HG03039 (cell line): ENCODE results near the gene CNTNAP2.
A peak's percentile ranks its signal among the peaks of the same experiment; 100 is the strongest.
"Not testable (repeated sequence)": the region's sequence is repeated elsewhere in the genome, so short reads cannot be mapped to it uniquely, and the experiment has no call there.

Experiments
- ATAC-seq: cut with Tn5 transposase; IDR thresholded peaks from one replicate; pipeline ENCODE4 v1.9.1; 2021; ENCODE audit warnings: mild to moderate bottlenecking, moderate library complexity; ENCODE audit not compliant: unreplicated experiment

CNTNAP2 gene

DNA sequence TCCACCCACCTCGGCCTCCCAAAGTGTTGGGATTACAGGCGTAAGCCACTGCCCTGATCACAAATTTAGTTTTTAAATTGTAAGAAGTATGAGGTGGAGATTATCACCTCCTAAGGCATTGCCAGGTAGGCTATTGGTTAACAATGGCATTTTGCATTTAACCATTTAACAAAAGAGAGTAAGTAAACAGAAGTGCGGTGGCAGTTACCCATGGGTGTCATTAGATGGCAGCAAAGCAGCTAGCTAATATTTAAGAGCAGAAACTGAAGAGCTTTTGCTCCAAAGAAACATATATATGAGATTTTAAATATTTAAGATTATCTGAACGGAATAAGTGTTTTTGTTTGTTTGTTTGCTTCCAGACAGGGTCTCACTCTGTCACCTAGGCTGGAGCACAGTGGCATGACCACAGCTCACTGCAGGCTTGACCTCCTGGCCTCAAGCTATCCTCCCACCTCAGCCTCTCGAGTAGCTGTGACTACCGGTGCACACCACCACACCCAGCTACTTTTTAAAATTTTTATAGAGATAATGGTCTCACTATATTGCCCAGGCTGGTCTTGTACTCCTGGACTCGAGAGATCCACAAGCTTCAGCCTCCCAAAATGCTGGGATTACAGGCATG is 2148.4 kb downstream of the CNTNAP2 start:
- no peak for ATAC-seq

DNA sequence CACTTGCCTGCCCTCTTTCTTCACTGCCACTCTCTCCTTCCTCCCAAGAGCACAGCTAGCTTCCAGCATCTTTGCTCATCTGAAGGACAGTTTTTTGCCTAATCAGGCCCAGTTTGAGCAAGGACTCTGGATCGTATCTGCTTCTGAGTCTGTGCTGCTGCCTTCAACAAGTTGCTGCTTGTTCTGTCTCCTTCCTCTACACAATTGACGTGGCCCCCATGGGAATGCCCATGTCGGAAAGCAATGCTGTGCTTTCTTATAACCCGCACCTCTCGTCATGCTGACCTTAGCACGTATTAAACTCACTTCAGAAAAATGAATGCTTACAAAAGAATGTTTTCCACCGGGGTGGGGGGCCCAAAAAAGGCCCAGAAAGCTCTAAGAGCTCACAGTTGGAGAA is 2149.3 kb downstream of the CNTNAP2 start:
- ATAC-seq: no peak

DNA sequence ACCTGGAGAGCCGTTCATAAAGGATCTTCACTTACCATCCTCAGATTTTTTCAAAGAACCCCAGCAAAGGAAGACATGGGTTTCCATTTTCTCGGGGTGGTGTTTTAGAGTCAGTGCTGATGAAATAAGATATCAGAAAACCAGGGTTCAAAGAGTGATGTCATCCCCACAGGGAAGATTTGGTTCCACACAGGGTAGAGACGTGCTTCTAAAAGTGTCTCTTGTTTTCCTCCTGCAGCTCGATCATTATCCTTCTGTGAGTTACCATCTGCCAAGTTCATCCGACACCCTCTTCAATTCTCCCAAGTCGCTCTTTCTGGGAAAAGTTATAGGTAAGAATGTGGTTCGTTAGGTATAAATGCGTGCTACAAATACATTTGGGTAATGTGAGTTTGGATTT is 2150.2 kb downstream of the CNTNAP2 start:
- no peak for ATAC-seq

DNA sequence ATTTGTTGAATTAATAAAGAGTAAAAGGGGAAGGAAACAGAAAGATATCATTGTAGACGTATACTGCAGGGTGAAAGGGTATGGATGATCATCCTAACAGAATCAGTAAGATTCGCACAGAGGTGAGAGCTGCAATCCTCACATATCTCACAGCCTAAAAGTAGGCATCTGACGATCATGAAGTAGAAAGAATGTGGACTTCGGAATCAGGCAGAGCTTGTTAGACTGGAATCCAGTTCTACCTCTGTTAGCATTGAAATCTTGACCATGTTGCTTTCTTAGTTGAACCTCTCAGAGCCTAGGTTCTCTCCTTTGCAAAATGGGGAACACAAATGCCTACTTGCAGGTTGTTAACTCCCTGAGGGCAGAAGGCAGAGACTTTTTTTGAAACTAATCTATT is 2154.0 kb downstream of the CNTNAP2 start:
- no peak for ATAC-seq

DNA sequence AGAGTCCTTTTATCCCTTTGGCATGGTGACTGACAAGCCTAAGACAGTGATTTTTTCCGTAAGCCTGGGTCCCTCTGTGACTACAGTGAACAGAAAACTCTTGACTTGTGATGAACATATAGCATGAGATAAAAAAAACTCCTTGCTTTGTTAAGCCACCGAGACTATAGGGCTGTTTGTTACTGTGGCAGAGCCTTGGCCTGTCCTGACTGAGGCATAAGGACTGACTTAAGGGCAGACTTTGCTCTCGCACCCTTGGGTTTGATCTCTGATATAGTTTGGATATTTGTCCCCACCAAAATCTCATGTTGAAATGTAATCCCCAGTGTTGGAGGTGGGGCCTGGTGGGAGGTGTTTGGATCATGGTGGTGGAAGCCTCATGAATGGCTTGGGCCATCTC is 2157.5 kb downstream of the CNTNAP2 start:
- no peak for ATAC-seq

DNA sequence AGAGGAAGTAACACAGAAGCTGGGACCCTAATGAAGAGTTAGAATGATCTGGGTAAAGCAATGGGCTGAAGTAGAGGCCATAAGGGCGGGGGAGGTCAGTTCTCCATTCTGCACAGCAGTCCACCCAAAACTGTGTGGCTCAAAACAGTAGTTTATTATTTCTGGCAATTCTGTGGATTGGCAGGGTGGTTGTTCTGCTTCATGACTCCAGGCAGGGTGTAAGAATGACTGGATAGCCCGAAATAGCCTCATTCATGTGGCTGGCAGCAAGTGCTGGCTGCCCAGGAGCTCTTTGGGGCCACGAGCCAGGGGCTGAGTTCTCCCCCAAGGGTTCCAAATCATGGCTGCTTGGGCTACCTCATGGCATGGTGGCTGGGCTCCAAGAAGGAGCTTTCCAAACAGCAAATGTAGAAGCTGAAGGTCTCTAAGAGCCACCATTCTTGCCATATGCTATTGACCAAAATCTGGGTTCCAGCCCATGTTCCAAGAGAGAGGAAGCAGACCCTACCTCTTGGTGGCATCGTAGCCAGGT is 2158.8 kb downstream of the CNTNAP2 start:
- ATAC-seq: no peak

DNA sequence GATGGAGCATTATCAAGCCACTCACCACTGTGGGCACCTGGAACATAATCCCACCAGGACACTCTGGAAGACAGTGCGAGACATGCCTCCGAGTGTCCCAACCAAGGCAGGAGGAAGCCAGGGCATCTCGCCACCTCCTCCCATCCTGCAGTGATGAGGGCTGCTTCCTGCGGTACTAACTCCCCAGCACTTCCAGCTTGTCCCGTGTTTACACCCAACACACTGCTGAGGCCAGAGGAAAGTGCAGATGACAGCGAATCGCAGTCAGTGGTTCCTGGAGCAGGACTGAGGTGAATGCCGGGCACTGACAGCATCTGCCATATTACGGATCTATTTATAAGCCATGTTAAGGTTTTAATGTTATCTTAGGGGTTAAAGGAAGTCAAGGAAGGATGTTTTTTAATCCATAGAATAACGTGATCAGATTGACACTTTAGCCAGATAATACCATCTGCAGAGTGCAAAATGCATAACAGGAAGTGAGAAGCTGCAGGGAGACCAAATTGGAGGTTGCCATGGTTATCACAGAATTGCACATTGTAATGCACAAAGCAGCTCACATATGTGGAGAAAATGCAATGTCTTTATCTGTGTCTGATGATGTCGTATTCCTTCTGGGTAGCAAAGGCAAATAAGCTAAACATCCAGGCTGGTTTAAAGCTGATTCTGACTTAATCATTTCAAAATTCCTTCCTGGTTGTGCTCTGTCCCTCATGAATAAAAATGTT is 2159.9 kb downstream of the CNTNAP2 start:
- ATAC-seq: no peak

DNA sequence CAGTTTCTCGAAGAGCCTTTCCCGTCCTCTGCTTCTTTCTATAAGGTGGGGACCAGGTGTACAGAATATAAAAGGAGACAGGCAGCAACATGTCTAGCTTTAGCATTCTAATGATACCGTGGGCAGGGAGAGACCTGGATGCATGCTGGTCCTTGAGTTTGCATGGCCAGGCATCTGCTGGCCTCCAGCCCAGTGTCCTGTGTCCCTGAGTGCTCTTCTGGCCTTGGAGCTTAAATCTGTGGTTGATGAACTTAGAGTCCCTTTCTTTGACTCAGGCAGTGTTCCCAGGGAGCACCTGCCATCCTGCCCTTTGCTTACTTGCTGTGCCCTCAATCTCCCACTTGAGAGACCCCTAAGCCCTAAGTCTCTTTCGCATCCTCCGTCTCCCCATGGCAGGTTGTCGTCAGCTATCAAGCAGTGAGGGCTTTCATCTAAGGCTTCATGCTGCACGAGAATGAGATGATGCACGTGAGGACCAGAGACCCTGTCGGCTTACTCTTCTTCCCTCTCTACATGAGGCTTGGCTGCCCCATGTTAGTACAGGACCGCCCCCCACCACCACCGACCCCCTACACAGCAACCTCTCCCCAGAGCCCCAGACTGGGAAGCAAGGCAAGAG is 2160.6 kb downstream of the CNTNAP2 start:
- no peak for ATAC-seq

DNA sequence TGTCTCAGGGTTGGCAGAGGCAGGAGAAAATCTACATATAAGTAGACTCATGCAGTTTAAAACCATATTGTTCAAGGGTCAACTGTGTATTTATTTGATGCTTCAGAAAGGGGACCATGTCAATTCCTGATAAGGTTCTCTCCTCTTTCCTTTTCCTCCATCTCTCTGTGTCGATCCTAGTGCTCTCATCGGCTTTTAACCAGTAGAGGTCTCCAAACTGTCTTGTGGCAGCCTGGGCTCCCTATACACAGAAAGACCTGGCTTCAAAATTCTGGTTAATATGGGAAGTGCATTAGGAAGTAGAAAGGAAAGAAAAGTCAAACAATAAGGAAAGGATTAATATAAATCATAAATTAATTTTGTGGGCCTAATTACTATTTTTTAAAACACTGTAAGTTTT is 2169.5 kb downstream of the CNTNAP2 start:
- ATAC-seq: no peak

DNA sequence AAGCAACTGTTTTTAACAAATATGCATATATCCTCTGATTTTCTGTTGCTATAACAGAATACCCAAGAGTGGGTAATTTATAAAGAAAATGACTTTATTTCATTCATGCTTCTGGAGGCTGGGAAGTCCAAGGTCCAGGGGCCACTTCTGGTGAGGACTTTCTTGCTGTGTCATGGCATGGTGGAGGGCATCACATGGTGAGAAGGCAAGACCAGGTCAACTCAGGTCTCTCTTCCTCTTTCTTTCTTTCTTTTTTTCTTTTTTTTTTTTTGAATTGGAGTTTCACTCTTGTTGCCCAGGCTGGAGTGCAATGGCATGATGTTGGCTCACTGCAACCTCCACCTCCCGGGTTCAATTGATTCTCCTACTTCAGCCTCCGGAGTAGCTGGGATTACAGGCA is 2170.9 kb downstream of the CNTNAP2 start:
- ATAC-seq: no peak

DNA sequence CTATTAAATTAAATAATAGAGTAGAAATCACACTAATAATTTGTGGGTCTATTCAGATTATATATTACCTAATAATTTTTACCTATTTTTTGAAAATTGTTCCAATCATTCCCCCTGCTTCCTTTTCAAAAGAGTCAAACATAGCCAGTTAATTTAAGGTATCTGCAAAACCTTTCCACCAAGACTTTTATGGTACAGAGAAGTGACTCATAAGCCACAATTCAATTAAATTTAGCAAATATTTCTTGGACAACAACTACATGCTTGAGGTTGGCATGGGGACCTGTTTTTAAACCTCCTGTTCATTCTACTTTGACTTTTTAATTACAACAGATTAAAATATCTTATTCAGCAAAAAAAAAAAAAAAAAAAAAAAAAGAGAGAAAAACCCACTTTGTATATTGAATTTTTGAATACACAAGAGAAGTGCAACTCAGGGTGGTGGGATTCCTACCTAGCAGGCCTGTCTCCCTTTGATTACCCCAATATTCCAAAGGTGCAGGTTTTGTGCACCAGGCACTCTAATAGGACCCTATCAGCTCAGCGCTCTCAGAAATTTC is 2172.1 kb downstream of the CNTNAP2 start:
- no peak for ATAC-seq

DNA sequence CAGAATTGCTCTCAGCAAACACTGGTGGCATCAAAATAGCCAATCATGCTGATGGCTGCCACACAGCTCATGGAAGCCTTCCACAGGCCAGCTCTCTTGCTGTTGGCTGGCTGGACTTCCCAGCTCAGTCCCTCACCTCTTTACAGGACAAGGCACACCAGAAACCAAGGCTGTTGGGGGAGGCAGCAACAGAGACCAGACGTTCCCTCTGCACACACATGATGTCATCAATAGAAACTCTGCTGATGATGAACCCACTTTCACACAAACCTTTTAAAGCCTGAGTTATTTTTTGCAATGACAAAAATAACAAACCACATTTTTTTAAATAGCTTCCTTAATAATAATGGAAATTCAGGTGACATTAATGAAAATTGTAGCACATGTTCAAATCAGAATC is 2173.0 kb downstream of the CNTNAP2 start:
- peak; percentile 66 for ATAC-seq

DNA sequence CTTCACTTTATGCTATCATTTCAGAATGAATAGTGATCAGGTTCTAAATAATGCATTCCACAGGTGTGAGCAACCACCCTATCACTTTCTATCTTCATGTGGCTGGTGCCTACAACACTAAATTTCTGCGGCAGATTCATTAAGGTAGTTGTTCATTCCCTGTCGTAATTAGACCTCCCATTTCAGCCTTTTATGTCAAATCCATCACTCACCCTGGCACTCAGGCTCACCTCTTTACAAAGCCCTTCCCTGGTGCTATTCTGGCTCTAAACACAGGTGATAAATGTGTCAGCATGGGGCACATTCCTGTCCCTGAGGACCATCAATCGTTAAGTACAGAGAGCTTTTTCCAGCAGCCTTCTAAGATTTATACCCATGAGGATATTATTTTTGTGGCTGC is 2173.9 kb downstream of the CNTNAP2 start:
- ATAC-seq: no peak

DNA sequence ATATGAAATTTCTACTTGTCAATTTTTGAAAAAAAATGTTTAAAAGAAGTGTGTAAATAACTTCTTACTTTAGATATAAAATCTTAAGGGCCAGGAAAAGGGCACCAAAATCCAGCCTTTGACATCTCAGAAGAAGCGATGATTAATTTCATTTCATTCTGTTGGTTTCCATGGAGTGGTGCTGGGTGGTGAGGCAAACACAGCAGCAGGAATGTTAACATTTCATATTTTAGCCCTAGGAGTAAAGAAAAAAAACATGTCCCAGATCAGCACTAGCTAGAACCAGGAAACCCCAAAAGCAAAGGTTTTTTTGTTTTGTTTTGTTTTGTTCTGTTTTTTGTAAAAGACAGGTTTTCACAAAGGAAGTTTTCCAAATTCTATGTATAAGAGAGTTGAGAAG is 2175.2 kb downstream of the CNTNAP2 start:
- ATAC-seq: no peak

DNA sequence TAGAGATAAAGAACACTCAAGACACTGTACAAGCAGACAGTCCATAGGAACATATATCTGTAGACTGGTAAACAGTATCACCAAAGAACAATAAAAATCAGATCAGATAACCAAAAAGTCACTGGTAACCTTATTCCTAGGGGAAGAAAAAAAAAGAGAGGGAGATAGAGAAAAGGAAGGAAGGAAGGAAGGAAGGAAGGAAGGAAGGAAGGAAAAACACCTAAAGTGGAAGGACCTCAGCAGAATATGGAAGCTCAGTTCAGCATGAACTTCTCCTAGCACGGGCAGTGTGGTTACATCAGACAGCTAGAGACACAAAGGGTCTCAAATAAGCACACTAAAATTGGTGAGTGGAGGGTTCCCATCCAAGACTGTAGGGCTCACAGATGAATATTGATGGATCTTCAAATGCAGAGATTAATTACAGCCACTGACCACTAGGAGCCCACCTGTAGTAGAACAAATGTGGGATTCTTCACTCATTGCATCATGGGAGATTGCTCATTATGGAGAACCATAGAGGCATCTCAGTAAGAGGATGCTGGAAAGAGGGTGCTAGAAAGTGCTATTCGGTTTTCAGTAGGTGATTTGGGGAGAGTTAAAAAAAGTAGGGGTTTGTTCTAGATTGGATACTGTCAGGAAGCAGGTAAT is 2180.5 kb downstream of the CNTNAP2 start:
- no peak for ATAC-seq

DNA sequence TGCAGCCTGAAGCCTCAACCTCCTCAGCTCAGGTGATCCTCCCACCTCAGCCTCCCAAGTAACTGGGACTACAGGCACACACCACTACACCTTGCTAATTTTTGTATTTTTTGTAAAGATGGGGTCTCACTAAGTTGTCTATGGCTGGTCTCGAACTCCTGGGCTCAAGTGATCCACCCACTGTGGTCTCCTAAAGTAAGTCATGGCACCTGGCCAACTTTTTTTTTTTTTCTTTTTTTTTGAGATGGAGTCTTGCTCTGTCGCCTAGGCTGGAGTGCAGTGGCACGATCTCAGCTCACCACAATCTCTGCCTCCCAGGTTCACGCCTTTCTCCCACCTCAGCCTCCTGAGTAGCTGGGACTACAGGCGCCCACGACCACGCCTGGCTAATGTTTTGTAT is 2182.2 kb downstream of the CNTNAP2 start:
- not testable (repeated sequence) for ATAC-seq

DNA sequence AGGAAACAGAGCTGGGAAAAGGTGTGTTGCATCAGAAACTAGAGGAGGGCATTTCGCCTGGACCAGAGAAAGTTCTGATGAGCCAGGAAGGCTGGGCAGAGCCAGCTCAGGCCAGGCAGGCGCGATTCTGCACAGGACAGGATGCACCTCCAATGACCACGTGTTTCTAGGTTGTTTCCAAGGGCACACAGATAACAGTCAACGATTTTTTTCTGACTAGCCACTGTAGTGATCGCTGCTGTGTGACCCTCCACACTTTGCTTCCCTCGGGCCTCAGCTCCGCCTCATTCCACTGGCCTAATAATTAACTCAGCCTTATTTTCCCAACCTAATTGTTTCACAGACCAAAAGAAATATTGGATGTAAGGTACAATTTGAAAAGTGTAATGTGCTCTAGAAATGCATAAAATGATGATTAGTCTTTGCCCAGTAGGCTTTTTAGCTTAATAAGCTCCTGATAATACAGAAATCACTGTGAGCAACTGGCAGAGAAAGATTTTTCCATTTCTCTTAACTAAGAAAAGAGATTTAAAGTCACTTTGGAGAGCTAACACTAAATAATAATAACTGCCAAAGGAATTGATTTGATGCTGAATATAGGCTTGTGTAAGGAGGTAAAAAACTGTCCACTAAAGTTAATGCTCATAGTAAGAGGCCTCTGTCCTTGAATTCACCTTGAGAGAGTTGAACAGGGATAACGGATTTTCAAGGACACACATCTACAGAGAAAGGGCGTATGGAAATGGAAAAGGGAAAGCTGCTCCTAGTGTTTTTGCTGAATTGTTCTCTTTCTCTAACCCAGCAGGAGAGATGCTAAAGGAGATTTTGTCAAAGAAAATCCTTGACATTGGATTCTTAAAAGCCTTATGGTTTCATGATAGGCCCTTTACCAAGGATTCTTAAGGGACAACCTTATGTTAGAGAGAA is 2183.0 kb downstream of the CNTNAP2 start:
- no peak for ATAC-seq

DNA sequence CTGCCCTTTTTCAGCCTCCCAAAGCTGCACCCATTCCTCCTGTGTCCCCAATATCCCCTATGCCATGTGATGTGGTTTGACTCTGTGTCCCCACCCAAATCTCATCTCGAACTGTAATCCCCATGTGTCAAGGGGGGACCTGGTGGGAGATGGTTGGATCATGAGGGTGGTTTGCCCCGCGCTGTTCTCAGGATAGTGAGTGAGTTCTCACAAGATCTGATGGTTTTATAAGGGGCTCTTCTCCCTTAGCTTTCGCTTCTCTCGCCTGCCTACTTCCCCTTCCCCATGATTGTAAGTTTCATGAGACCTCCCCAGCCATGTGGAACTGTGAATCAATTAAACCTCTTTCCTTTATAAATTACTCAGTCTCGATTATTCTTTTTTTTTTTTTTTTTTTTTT is 2185.8 kb downstream of the CNTNAP2 start:
- ATAC-seq: not testable (repeated sequence)

DNA sequence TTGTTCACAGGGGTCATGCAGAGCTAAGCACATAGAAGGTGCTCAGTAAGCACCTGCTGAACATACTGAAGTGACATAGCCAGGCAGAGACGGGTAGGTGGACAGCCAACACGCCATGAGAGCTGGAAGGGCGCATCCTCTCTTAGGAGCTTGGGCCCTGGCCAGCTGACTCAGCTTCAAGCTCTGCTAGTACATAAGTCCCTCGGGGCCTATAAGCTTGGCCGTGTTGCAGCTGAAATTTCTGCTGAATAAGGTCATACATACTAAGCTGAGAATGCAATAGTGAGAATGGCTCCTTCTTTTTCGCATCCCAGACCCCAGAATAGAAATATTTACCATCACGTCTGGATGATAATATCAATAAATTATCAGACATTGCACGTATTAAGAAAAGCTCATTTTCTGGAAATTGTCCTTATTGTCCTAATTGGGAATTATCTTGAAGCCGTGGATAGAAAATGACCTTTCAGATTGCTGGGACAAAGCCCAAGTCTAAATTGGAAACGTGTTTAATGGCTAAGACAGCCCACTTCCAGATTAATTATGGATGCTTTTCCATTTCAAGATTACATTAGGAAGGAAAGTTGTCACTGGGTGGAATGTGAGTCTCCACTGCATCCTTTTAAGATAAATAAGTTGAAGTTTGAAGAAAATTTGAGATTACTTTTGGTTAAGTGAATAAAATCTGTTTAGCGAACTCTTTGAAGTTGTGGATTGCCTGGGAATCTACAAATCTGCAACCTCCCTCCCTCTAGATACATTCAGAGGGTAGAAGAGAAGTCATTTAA is 2186.9 kb downstream of the CNTNAP2 start:
- ATAC-seq: no peak

DNA sequence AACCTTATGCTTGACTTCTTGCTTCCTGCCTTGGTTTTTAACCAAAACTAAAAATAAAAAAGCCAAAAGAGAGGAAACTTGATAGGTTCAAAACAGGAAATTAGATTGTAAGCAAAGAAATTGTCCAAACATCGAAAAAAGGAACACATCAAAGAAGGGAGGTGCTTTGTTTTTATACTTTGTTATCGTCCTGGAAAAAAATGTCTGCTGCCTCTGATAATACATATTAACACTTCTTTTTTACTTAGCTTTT is 2187.4 kb downstream of the CNTNAP2 start:
- ATAC-seq: no peak
